Smooth muscle cell (in vitro differentiated cells): ENCODE data around the gene FNBP1. TPM values are rescaled to one million over a fixed set of nuclear protein-coding genes. Genes with fewer than 3 reads are reported as not detected.

Experiments used
- DNase-seq: peaks from one replicate; lab custom pipeline; 2025; ENCODE audit not compliant: unreplicated experiment; lab: John Stamatoyannopoulos, UW
- H2AFZ ChIP-seq: fragments of 200-600 bp; sonication (generic); 2 replicates; pipeline ENCODE4 v1.6.0; 2016; ENCODE audit warnings: antibody characterized with exemption, low read depth, mild to moderate bottlenecking
- H3F3A ChIP-seq: fragments of 200-600 bp; sonication (generic); 2 replicates; pipeline ENCODE4 v1.6.0; 2017; ENCODE audit warnings: antibody characterized with exemption, low read depth
- H3K27ac ChIP-seq: fragments of 200-600 bp; sonication (generic); 2 replicates; pipeline ENCODE4 v1.5.1; 2016; ENCODE audit warnings: low read depth, mild to moderate bottlenecking
- H3K27me3 ChIP-seq: fragments of 200-600 bp; sonication (generic); 2 replicates; pipeline ENCODE4 v1.6.1; 2016; ENCODE audit warnings: low read depth, mild to moderate bottlenecking
- H3K36me3 ChIP-seq: fragments of 200-600 bp; sonication (generic); 2 replicates; pipeline ENCODE4 v1.5.1; 2016; ENCODE audit warnings: low read depth
- H3K4me1 ChIP-seq: fragments of 200-600 bp; sonication (generic); 2 replicates; pipeline ENCODE4 v1.5.1; 2016; ENCODE audit warnings: low read depth
- H3K4me2 ChIP-seq: fragments of 200-600 bp; sonication (generic); 2 replicates; pipeline ENCODE4 v1.6.0; 2016; ENCODE audit warnings: mild to moderate bottlenecking
- H3K4me3 ChIP-seq: fragments of 200-600 bp; sonication (generic); 2 replicates; pipeline ENCODE4 v1.5.1; 2016; ENCODE audit warnings: mild to moderate bottlenecking
- H3K79me2 ChIP-seq: fragments of 200-600 bp; sonication (generic); 2 replicates; pipeline ENCODE4 v1.6.0; 2016; ENCODE audit warnings: low read depth, mild to moderate bottlenecking
- H3K9ac ChIP-seq: fragments of 200-600 bp; sonication (generic); 2 replicates; pipeline ENCODE4 v1.6.0; 2016; ENCODE audit warnings: low read depth
- H3K9me3 ChIP-seq: fragments of 200-600 bp; sonication (generic); replicated peaks from 2 replicates; pipeline ENCODE4 v1.5.1; 2016; ENCODE audit warnings: low read depth
- H4K20me1 ChIP-seq: fragments of 200-600 bp; sonication (generic); 2 replicates; pipeline ENCODE4 v1.6.0; 2016; ENCODE audit warnings: low read depth
- WGBS: methylation state at CpG from one replicate; pipeline ENCODE4 v1.1.7; 2016; ENCODE audit warnings: low lambda C conversion rate; 5-methylcytosine and 5-hydroxymethylcytosine counted together
- polyA plus RNA-seq: library from polyadenylated mRNA; unstranded; fragments of >200 nt; fragmentation: Nextera tagmentation; extraction: Ambion mirVana; gene quantifications from 2 replicates; pipeline ENCODE4 v1.2.1, GENCODE V29; 2016
- total RNA-seq: library from RNA; depleted of rRNA; stranded (reverse); fragments of >200 nt; gene quantifications from 2 replicates; pipeline ENCODE4 v1.2.3, GENCODE V29; 2014
- TF ChIP-seq, protein P1 (sequence below): fragments of 200-600 bp; sonication (generic); IDR thresholded peaks from 2 replicates; pipeline ENCODE4 v1.5.1; 2017; ENCODE audit warnings: borderline replicate concordance, mild to moderate bottlenecking, antibody characterized with exemption; ENCODE audit not compliant: insufficient read depth, poor library complexity, severe bottlenecking

FNBP1 gene
- total and polyA plus RNA-seq, 2 experiments from 2014 or later: 17.1 to 17.2 TPM

- Histone ChIP-seq H3K27ac (no peak overlapping the region), H4K20me1 (peaks cover 70% of the 10 kb centered on the region)
- TF ChIP-seq, protein P1, sequence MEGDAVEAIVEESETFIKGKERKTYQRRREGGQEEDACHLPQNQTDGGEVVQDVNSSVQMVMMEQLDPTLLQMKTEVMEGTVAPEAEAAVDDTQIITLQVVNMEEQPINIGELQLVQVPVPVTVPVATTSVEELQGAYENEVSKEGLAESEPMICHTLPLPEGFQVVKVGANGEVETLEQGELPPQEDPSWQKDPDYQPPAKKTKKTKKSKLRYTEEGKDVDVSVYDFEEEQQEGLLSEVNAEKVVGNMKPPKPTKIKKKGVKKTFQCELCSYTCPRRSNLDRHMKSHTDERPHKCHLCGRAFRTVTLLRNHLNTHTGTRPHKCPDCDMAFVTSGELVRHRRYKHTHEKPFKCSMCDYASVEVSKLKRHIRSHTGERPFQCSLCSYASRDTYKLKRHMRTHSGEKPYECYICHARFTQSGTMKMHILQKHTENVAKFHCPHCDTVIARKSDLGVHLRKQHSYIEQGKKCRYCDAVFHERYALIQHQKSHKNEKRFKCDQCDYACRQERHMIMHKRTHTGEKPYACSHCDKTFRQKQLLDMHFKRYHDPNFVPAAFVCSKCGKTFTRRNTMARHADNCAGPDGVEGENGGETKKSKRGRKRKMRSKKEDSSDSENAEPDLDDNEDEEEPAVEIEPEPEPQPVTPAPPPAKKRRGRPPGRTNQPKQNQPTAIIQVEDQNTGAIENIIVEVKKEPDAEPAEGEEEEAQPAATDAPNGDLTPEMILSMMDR: no peak
These were observed 15.9 kb upstream of the FNBP1 start for GRCh38 chr9:130058887-130059286.

DNA sequence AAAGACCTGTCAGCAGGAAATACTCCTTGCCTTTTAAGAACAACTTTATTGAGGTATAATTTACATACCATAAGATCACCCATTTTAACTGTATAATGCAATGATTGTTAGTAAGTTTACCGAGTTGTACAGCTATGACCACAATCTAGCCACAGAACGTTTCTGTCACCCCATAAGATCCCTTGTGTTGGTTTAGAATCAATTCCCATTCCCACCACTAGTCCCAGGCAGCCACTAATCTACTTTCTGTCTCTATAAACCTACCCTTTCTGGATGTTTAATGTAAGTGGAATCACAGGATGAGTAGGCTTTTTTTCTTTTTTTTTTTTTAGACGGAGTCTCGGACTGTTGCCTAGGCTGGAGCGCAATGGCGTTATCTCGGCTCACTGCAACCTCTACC lies 15.2 kb upstream of the FNBP1 start:
- TF ChIP-seq, protein P1: peak; percentile 34
- Histone ChIP-seq H3F3A (no peaks in the 10 kb centered on the region), H3K9me3 (no peaks in the 10 kb centered on the region), H3K4me1 (peaks cover 4% of the 10 kb centered on the region), H3K9ac (no peak overlapping the region), H3K27ac (no peak overlapping the region), H3K36me3 (no peaks in the 10 kb centered on the region), H3K79me2 (peaks cover 100% of the 10 kb centered on the region), H3K27me3 (no peaks in the 10 kb centered on the region), H3K4me3 (no peak overlapping the region), H4K20me1 (peaks cover 63% of the 10 kb centered on the region), H2AFZ (no peak overlapping the region), H3K4me2 (no peak overlapping the region)
- 93% methylated on average over 7 of the region's 7 CpGs for WGBS
- DNase-seq: no peak

More at GRCh38 chr9:130058887-130059286, 15.9 kb upstream of the FNBP1 start:
- Histone ChIP-seq H3K4me1 (peaks cover 4% of the 10 kb centered on the region), H3K79me2 (peaks cover 100% of the 10 kb centered on the region), H2AFZ (no peak overlapping the region), H3K36me3 (no peaks in the 10 kb centered on the region), H3K4me2 (no peak overlapping the region), H3K9ac (no peak overlapping the region), H3K9me3 (no peaks in the 10 kb centered on the region), H3K4me3 (no peak overlapping the region), H3K27me3 (no peaks in the 10 kb centered on the region), H3F3A (no peaks in the 10 kb centered on the region)
- 93% methylated on average over 3 of the region's 3 CpGs for WGBS
- no peak for DNase-seq

DNA sequence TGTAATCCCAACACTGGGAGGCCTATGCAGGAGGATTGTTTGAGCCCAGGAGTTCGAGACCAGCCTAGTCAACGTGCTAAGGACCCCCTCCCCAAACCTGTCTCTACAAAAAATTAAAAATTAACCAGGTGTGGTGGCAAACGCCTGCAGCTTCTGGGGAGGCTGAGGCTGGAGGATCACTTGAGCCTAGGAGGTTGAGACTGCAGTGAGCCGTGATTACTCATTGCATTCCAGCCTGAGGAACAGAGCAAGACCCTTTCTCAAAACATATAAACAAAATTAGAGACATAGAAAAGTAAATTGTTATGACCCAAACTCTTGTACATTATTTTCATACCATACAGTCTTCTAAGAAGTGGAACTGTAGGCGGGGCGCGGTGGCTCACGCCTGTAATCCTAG lies 11.8 kb upstream of the FNBP1 start:
- H3K27me3 ChIP-seq: no peaks in the 10 kb centered on the region
- peaks cover 33% of the 10 kb centered on the region for H4K20me1 ChIP-seq
- no peak overlapping the region for H2AFZ ChIP-seq
- H3F3A ChIP-seq: peaks cover 13% of the 10 kb centered on the region
- peaks cover 17% of the 10 kb centered on the region for H3K4me1 ChIP-seq
- H3K9me3 ChIP-seq: no peaks in the 10 kb centered on the region
- peak overlapping the region; percentile 89 for H3K9ac ChIP-seq
- peaks cover 78% of the 10 kb centered on the region for H3K79me2 ChIP-seq
- peak overlapping the region; percentile 86 for H3K4me3 ChIP-seq
- H3K4me2 ChIP-seq: peak overlapping the region; percentile 94
- no peaks in the 10 kb centered on the region for H3K36me3 ChIP-seq
- no peak for DNase-seq
- 83% methylated on average over 8 of the region's 8 CpGs for WGBS
- peak overlapping the region; percentile 88 for H3K27ac ChIP-seq
- TF ChIP-seq, protein P1: no peak

- 10% methylated on average over 14 of the region's 14 CpGs for WGBS
- Histone ChIP-seq H3K27me3 (no peaks in the 10 kb centered on the region), H3K27ac (peak overlapping the region; percentile 88), H3K4me2 (peak overlapping the region; percentile 94), H3K36me3 (no peaks in the 10 kb centered on the region), H3K4me3 (peak overlapping the region; percentile 86), H4K20me1 (peaks cover 29% of the 10 kb centered on the region), H3K9ac (peak overlapping the region; percentile 89), H3K9me3 (no peaks in the 10 kb centered on the region), H3F3A (peaks cover 13% of the 10 kb centered on the region), H3K4me1 (peaks cover 17% of the 10 kb centered on the region), H2AFZ (peak overlapping the region; percentile 57), H3K79me2 (peaks cover 74% of the 10 kb centered on the region)
- TF ChIP-seq, protein P1: no peak
- no peak for DNase-seq
These were observed 11.4 kb upstream of the FNBP1 start for GRCh38 chr9:130054325-130054786.
